ENCODE results near the gene STIMATE. TPM values are rescaled to one million over a fixed set of nuclear protein-coding genes. Genes with fewer than 3 reads are reported as not detected.

The STIMATE gene
- total RNA-seq, 1 experiment from 2014 or later, result 5.1 TPM

GRCh38 chr3:52894756-52895155 lies 2.6 kb downstream of the STIMATE start:
- no peak for DNase-seq (ENCODE audit: low spot score)

- no peak for DNase-seq (ENCODE audit: low spot score)
Measured at GRCh38 chr3:52893723-52894122, 3.6 kb downstream of the STIMATE start.

GRCh38 chr3:52892625-52893311 lies 4.6 kb downstream of the STIMATE start:
- peak; percentile 31 for DNase-seq (ENCODE audit: low spot score)

GRCh38 chr3:52892290-52892624 lies 5.1 kb downstream of the STIMATE start:
- no peak for DNase-seq (ENCODE audit: low spot score)

GRCh38 chr3:52891615-52892081 lies 5.7 kb downstream of the STIMATE start:
- no peak for DNase-seq (ENCODE audit: low spot score)

- DNase-seq (ENCODE audit: low spot score), result no peak
Measured at GRCh38 chr3:52891164-52891563, 6.2 kb downstream of the STIMATE start.

GRCh38 chr3:52890735-52891134 lies 6.6 kb downstream of the STIMATE start:
- no peak for DNase-seq (ENCODE audit: low spot score)

- DNase-seq (ENCODE audit: low spot score), result no peak
Measured at GRCh38 chr3:52889901-52890300, 7.4 kb downstream of the STIMATE start.

- DNase-seq (ENCODE audit: low spot score), result no peak
Measured at GRCh38 chr3:52887166-52887565, 10.2 kb downstream of the STIMATE start.

- no peak for DNase-seq (ENCODE audit: low spot score)
Measured at GRCh38 chr3:52886049-52886730, 11.2 kb downstream of the STIMATE start.

GRCh38 chr3:52882377-52882776 lies 15.0 kb downstream of the STIMATE start:
- no peak for DNase-seq (ENCODE audit: low spot score)

GRCh38 chr3:52881871-52882270 lies 15.5 kb downstream of the STIMATE start:
- no peak for DNase-seq (ENCODE audit: low spot score)

GRCh38 chr3:52880474-52880873 lies 16.9 kb downstream of the STIMATE start:
- no peak for DNase-seq (ENCODE audit: low spot score)

- no peak for DNase-seq (ENCODE audit: low spot score)
Measured at GRCh38 chr3:52880047-52880446, 17.3 kb downstream of the STIMATE start.

GRCh38 chr3:52879581-52879980 lies 17.8 kb downstream of the STIMATE start:
- DNase-seq (ENCODE audit: low spot score), result no peak

- DNase-seq (ENCODE audit: low spot score), result no peak
Measured at GRCh38 chr3:52879090-52879489, 18.3 kb downstream of the STIMATE start.

- DNase-seq (ENCODE audit: low spot score), result no peak
Measured at GRCh38 chr3:52877085-52877484, 20.3 kb downstream of the STIMATE start.

- DNase-seq (ENCODE audit: low spot score), result no peak
Measured at GRCh38 chr3:52874864-52875587, 22.3 kb downstream of the STIMATE start.

- DNase-seq (ENCODE audit: low spot score), result no peak
Measured at GRCh38 chr3:52874160-52874701, 23.1 kb downstream of the STIMATE start.

- DNase-seq (ENCODE audit: low spot score), result no peak
Measured at GRCh38 chr3:52873433-52874159, 23.8 kb downstream of the STIMATE start.

- no peak for DNase-seq (ENCODE audit: low spot score)
Measured at GRCh38 chr3:52872245-52872644, 25.1 kb downstream of the STIMATE start.

GRCh38 chr3:52871761-52872160 lies 25.6 kb downstream of the STIMATE start:
- DNase-seq (ENCODE audit: low spot score), result no peak

Measured in HT-29 (cell line).